Endometrial microvascular endothelial cells (primary cell): ENCODE results near the gene EMC8. TPM values are rescaled to one million over a fixed set of nuclear protein-coding genes. Genes with fewer than 3 reads are reported as not detected.

ENCODE experiments used
- in situ Hi-C: cut with HindIII; loops from 2 replicates; pipeline ENCODE4 v1.10.0; 2017; ENCODE audit warnings: low sequenced_read_pairs, low pct_unique_long_range_greater_than_20kb; ENCODE audit errors: inconsistent ontology term
- total RNA-seq: library from RNA; depleted of rRNA; stranded (reverse); fragments of >200 nt; gene quantifications from one replicate; pipeline ENCODE4 v1.2.3, GENCODE V29; 2015; ENCODE audit errors: inconsistent ontology term

The EMC8 gene
- total RNA-seq, 1 donor from 2014 or later, result 66.3 TPM

GRCh38 chr16:85770741-85771140, 28.6 kb downstream of the EMC8 start:
- in situ Hi-C loops, result no loop called here

- in situ Hi-C loops, result no loop called here
Observed at GRCh38 chr16:85768199-85768598, 31.1 kb downstream of the EMC8 start.

- in situ Hi-C loops, result no loop called here
Observed at GRCh38 chr16:85767531-85767930, 31.8 kb downstream of the EMC8 start.

- in situ Hi-C loops, result no loop called here
Observed at GRCh38 chr16:85765767-85766166, 33.6 kb downstream of the EMC8 start.

- in situ Hi-C loops, result no loop called here
Observed at GRCh38 chr16:85765211-85765610, 34.1 kb downstream of the EMC8 start.

- in situ Hi-C loops, result no loop called here
Observed at GRCh38 chr16:85763616-85764015, 35.7 kb downstream of the EMC8 start.

GRCh38 chr16:85762970-85763369, 36.4 kb downstream of the EMC8 start:
- in situ Hi-C loops, result no loop called here

GRCh38 chr16:85761861-85762260, 37.5 kb downstream of the EMC8 start:
- in situ Hi-C loops, result no loop called here

GRCh38 chr16:85759631-85760419, 39.5 kb downstream of the EMC8 start:
- in situ Hi-C loops, result no loop called here

- in situ Hi-C loops, result no loop called here
Observed at GRCh38 chr16:85759136-85759535, 40.2 kb downstream of the EMC8 start.

GRCh38 chr16:85757341-85757822, 42.0 kb downstream of the EMC8 start:
- in situ Hi-C loops, result no loop called here

- in situ Hi-C loops, result no loop called here
Observed at GRCh38 chr16:85755929-85756768, 43.2 kb downstream of the EMC8 start.

- in situ Hi-C loops, result no loop called here
Observed at GRCh38 chr16:85754413-85754812, 44.9 kb downstream of the EMC8 start.

GRCh38 chr16:85753976-85754375, 45.4 kb downstream of the EMC8 start:
- in situ Hi-C loops, result no loop called here

GRCh38 chr16:85753559-85753958, 45.8 kb downstream of the EMC8 start:
- in situ Hi-C loops, result no loop called here

- in situ Hi-C loops, result no loop called here
Observed at GRCh38 chr16:85752511-85753420, 46.6 kb downstream of the EMC8 start.

- in situ Hi-C loops, result no loop called here
Observed at GRCh38 chr16:85751698-85752501, 47.4 kb downstream of the EMC8 start.
